GM23338 (cell line): Measurements from ENCODE around the gene PTTG1IP. TPM values are rescaled to one million over a fixed set of nuclear protein-coding genes. Genes with fewer than 3 reads are reported as not detected.

ENCODE experiments used
- ATAC-seq: fragments of 200-7000 bp; cut with Tn5 transposase; 3 replicates; pipeline ENCODE4 v1.9.1; 2020
- DNase-seq: peaks from one replicate; pipeline ENCODE4 v3.0.0-alpha.2; 2015; ENCODE audit warnings: low spot score
- H2AFZ ChIP-seq: fragments of 200-600 bp; sonication (generic); 2 replicates; pipeline ENCODE4 v1.8.0; 2016; ENCODE audit warnings: antibody characterized with exemption, mild to moderate bottlenecking, moderate library complexity
- H3F3A ChIP-seq: fragments of 200-600 bp; sonication (generic); replicated peaks from 2 replicates; pipeline ENCODE4 v1.8.0; 2017; ENCODE audit warnings: antibody characterized with exemption, mixed run types, low read depth
- H3K27ac ChIP-seq: fragments of 200-600 bp; sonication (generic); 2 replicates; pipeline ENCODE4 v1.6.1; 2016; ENCODE audit warnings: low read depth
- H3K27me3 ChIP-seq: fragments of 200-600 bp; sonication (generic); 2 replicates; pipeline ENCODE4 v1.8.0; 2016; ENCODE audit warnings: mild to moderate bottlenecking, mixed run types, moderate library complexity; ENCODE audit not compliant: insufficient read depth
- H3K36me3 ChIP-seq: fragments of 200-600 bp; sonication (generic); 2 replicates; pipeline ENCODE4 v1.8.0; 2016; ENCODE audit warnings: mild to moderate bottlenecking; ENCODE audit not compliant: insufficient read depth
- H3K4me1 ChIP-seq: fragments of 200-600 bp; sonication (generic); 2 replicates; pipeline ENCODE4 v1.8.0; 2016; ENCODE audit warnings: mild to moderate bottlenecking, moderate library complexity; ENCODE audit not compliant: insufficient read depth
- H3K4me2 ChIP-seq: fragments of 200-600 bp; sonication (generic); 2 replicates; pipeline ENCODE4 v1.7.1; 2017; ENCODE audit warnings: mixed run types
- H3K4me3 ChIP-seq: fragments of 200-600 bp; sonication (generic); 2 replicates; pipeline ENCODE4 v1.6.1; 2016; ENCODE audit warnings: mixed run types
- H3K79me2 ChIP-seq: fragments of 200-600 bp; sonication (generic); replicated peaks from 2 replicates; pipeline ENCODE4 v1.8.0; 2017; ENCODE audit warnings: mild to moderate bottlenecking; ENCODE audit not compliant: insufficient read depth
- H3K9me2 ChIP-seq: fragments of 200-600 bp; sonication (generic); 2 replicates; pipeline ENCODE4 v1.8.0; 2017; ENCODE audit not compliant: insufficient read depth
- H4K20me1 ChIP-seq: fragments of 200-600 bp; sonication (generic); replicated peaks from 2 replicates; pipeline ENCODE4 v1.8.0; 2017; ENCODE audit warnings: mild to moderate bottlenecking; ENCODE audit not compliant: insufficient read depth
- H3K27ac Mint-ChIP-seq: 2 replicates; pipeline ENCODE4 v1.8.0; 2020; ENCODE audit warnings: inconsistent platforms, mild to moderate bottlenecking, moderate library complexity, mixed read lengths
- H3K27me3 Mint-ChIP-seq: 3 replicates; pipeline ENCODE4 v1.8.0; 2022; ENCODE audit warnings: low read depth, mild to moderate bottlenecking, moderate library complexity, mixed read lengths, inconsistent platforms; ENCODE audit not compliant: insufficient read depth, poor library complexity
- H3K36me3 Mint-ChIP-seq: 3 replicates; pipeline ENCODE4 v1.8.0; 2021; ENCODE audit warnings: low read depth, mild to moderate bottlenecking, inconsistent platforms, moderate library complexity, mixed read lengths
- H3K4me1 Mint-ChIP-seq: 3 replicates; pipeline ENCODE4 v1.8.0; 2020; ENCODE audit warnings: mild to moderate bottlenecking, inconsistent platforms, mixed read lengths
- H3K4me3 Mint-ChIP-seq: 3 replicates; pipeline ENCODE4 v1.8.0; 2021; ENCODE audit warnings: moderate library complexity, mild to moderate bottlenecking, inconsistent platforms, mixed read lengths
- H3K9me3 Mint-ChIP-seq: 3 replicates; pipeline ENCODE4 v1.8.0; 2020; ENCODE audit warnings: moderate library complexity, mild to moderate bottlenecking, inconsistent platforms, mixed read lengths
- CREB1 ChIP-seq: fragments of 250-450 bp; sonication (Bioruptor Pico); IDR thresholded peaks from 2 replicates; pipeline ENCODE4 v1.5.0; 2020; ENCODE audit warnings: low read depth, mild to moderate bottlenecking, moderate library complexity
- CTCF ChIP-seq, 2 experiments: fragments of 200-600 bp in 1 of 2; sonication (generic) in 1 of 2; conservative IDR thresholded peaks; 2 replicates each; pipeline versions ENCODE4 v1.5.1 to v1.6.1; 2016 to 2017; ENCODE audit warnings: antibody characterized with exemption in 2 of 2, low read depth in 2 of 2, mild to moderate bottlenecking in 2 of 2, moderate library complexity in 1 of 2
- ETS1 ChIP-seq: IDR thresholded peaks from 2 replicates; pipeline ENCODE4 v1.6.1; 2016; ENCODE audit warnings: antibody characterized with exemption
- EZH2 ChIP-seq: fragments of 200-600 bp; sonication (generic); IDR thresholded peaks from one replicate; pipeline ENCODE4 v1.8.0; 2017; ENCODE audit warnings: antibody characterized with exemption, mild to moderate bottlenecking, low read depth; ENCODE audit not compliant: unreplicated experiment
- EZH2phosphoT487 ChIP-seq: fragments of 200-600 bp; sonication (generic); IDR thresholded peaks from one replicate; pipeline ENCODE4 v1.8.1; 2018; ENCODE audit warnings: antibody characterized with exemption; ENCODE audit not compliant: unreplicated experiment
- JUNB ChIP-seq: IDR thresholded peaks from one replicate; pipeline ENCODE4 v1.6.1; 2016; ENCODE audit warnings: antibody characterized with exemption; ENCODE audit not compliant: unreplicated experiment
- NANOG ChIP-seq: IDR thresholded peaks from 2 replicates; pipeline ENCODE4 v1.6.1; 2016; ENCODE audit warnings: antibody characterized with exemption, borderline replicate concordance
- POLR2AphosphoS5 ChIP-seq: IDR thresholded peaks from 2 replicates; pipeline ENCODE4 v1.6.1; 2016; ENCODE audit warnings: antibody characterized with exemption, low read depth
- REST ChIP-seq: IDR thresholded peaks from one replicate; pipeline ENCODE4 v1.6.1; 2018; ENCODE audit warnings: antibody characterized with exemption; ENCODE audit not compliant: unreplicated experiment
- STAT1 ChIP-seq: IDR thresholded peaks from one replicate; pipeline ENCODE4 v1.6.1; 2016; ENCODE audit warnings: antibody characterized with exemption; ENCODE audit not compliant: unreplicated experiment
- ZNF114 ChIP-seq: fragments of 250-450 bp; sonication (Bioruptor Pico); IDR thresholded peaks from 2 replicates; pipeline ENCODE4 v1.5.0; 2020; ENCODE audit warnings: mild to moderate bottlenecking, moderate library complexity
- ZNF331 ChIP-seq: fragments of 250-450 bp; sonication (Bioruptor Pico); IDR thresholded peaks from 2 replicates; pipeline ENCODE4 v1.5.0; 2020; ENCODE audit warnings: low read depth, mild to moderate bottlenecking, moderate library complexity
- ZNF462 ChIP-seq: fragments of 250-450 bp; sonication (Bioruptor Pico); IDR thresholded peaks from 2 replicates; pipeline ENCODE4 v1.5.0; 2020; ENCODE audit warnings: mild to moderate bottlenecking, moderate library complexity
- polyA plus RNA-seq: library from polyadenylated mRNA; unstranded; fragments of >200 nt; fragmentation: Nextera tagmentation; extraction: Ambion mirVana; gene quantifications from 2 replicates; pipeline ENCODE4 v1.2.1, GENCODE V29; 2016
- total RNA-seq: library from RNA; depleted of rRNA; stranded (reverse); fragments of >200 nt; shearing (Covaris generic); gene quantifications from 2 replicates; pipeline ENCODE4 v1.2.3, GENCODE V29; 2014

The PTTG1IP gene
- total and polyA plus RNA-seq, 2 experiments from 2014 or later, result 99.9 to 172 TPM

GRCh38 chr21:44836349-44836665, 37.2 kb downstream of the PTTG1IP start:
- no peaks in the 10 kb centered on the region for H3K27me3 ChIP-seq
- TF ChIP-seq STAT1, result no peak
- TF ChIP-seq REST, result no peak
- TF ChIP-seq CREB1, result no peak
- TF ChIP-seq EZH2, result no peak
- no peak for TF ChIP-seq ZNF114 (CRISPR knock-in tag)
- TF ChIP-seq ZNF462 (CRISPR knock-in tag), result no peak
- TF ChIP-seq ZNF331, result no peak
- no peak for TF ChIP-seq JUNB
- TF ChIP-seq CTCF (conservative IDR thresholded peaks at IDR 0.05; ENCODE audit: low read depth in 2 of 2), result no peak
- TF ChIP-seq ETS1, result no peak
- TF ChIP-seq NANOG, result no peak
- no peak for TF ChIP-seq EZH2phosphoT487
- TF ChIP-seq POLR2AphosphoS5, result no peak
- no peak overlapping the region for H2AFZ ChIP-seq
- Mint-ChIP-seq H3K4me3 (no peak overlapping the region), H3K27me3 (peaks cover 6% of the 10 kb centered on the region), H3K27ac (no peak overlapping the region), H3K9me3 (no peaks in the 10 kb centered on the region), H3K36me3 (no peaks in the 10 kb centered on the region), H3K4me1 (peaks cover 4% of the 10 kb centered on the region)
- H3K4me3 ChIP-seq, result no peak overlapping the region
- H3K27ac ChIP-seq, result no peak overlapping the region
- H3K4me2 ChIP-seq, result no peak overlapping the region
- H3F3A ChIP-seq, result no peaks in the 10 kb centered on the region
- no peaks in the 10 kb centered on the region for H3K79me2 ChIP-seq
- no peaks in the 10 kb centered on the region for H4K20me1 ChIP-seq
- H3K36me3 ChIP-seq, result no peaks in the 10 kb centered on the region
- no peaks in the 10 kb centered on the region for H3K9me2 ChIP-seq
- ATAC-seq, result no peak
- no peak for DNase-seq
- no peaks in the 10 kb centered on the region for H3K4me1 ChIP-seq
